ENCODE measurements around the gene MKRN2.

GRCh38 chr3:12613250-12613649 lies 56.4 kb downstream of the MKRN2 start:
- no peak for TF ChIP-seq CTCF (conservative IDR thresholded peaks at IDR 0.05 in 1 of 2, IDR thresholded peaks at IDR 0.05 in 1 of 2; ENCODE audit: extremely low read depth in 1 of 2, insufficient read depth in 1 of 2, low read depth in 1 of 2, low read length in 2 of 2)
- no peak for TF ChIP-seq EZH2 (IDR thresholded peaks at IDR 0.05; ENCODE audit: borderline replicate concordance, low read length)
